Right lobe of liver (tissue), 6 donors: ENCODE data around the gene KIF5C. TPM values are rescaled to one million over a fixed set of nuclear protein-coding genes. Genes with fewer than 3 reads are reported as not detected.

Experiments
- ATAC-seq, 4 donors: fragments of 200-7000 bp; cut with Tn5 transposase; one replicate each; pipeline ENCODE4 v1.9.1; 2020; ENCODE audit warnings: mild to moderate bottlenecking in 4 of 4, moderate library complexity in 4 of 4
- DNase-seq, 3 donors: peaks; one replicate each; pipeline ENCODE4 v3.0.0-alpha.2; 2020
- H3K27ac ChIP-seq, 3 donors: fragments of 200-600 bp; one replicate each; pipeline ENCODE4 v1.8.0; 2022
- H3K27me3 ChIP-seq, 2 donors: fragments of 200-600 bp; one replicate each; pipeline ENCODE4 v1.8.0; 2022
- H3K36me3 ChIP-seq, 4 donors: fragments of 200-600 bp; sonication (generic) in 1 of 4; one replicate each; pipeline versions ENCODE4 v1.5.1 to v1.8.0; 2017 to 2022; ENCODE audit warnings: control low read depth in 1 of 4
- H3K4me1 ChIP-seq, 4 donors: fragments of 200-600 bp; sonication (generic) in 1 of 4; one replicate each; pipeline versions ENCODE4 v1.5.1 to v1.8.0; 2017 to 2022; ENCODE audit warnings: control low read depth in 1 of 4
- H3K4me3 ChIP-seq, 3 donors: fragments of 200-600 bp; one replicate each; pipeline ENCODE4 v1.8.0; 2022
- H3K9me3 ChIP-seq, 4 donors: fragments of 200-600 bp; sonication (generic) in 1 of 4; one replicate each; pipeline versions ENCODE4 v1.5.1 to v1.8.0; 2017 to 2022; ENCODE audit warnings: control low read depth in 1 of 4
- POLR2A ChIP-seq: fragments of 450-650 bp; IDR thresholded peaks from one replicate; pipeline ENCODE4 v1.6.1; 2017; ENCODE audit warnings: antibody characterized with exemption, mild to moderate bottlenecking
- WGBS: methylation state at CpG from one replicate; pipeline ENCODE4 v1.1.6; 2018; ENCODE audit warnings: low coverage, low lambda C conversion rate; ENCODE audit not compliant: insufficient coverage; ENCODE audit errors: missing lambda C conversion rate; 5-methylcytosine and 5-hydroxymethylcytosine counted together
- intact Hi-C, 2 donors: fragments of 100-400 bp; cut with DNase I; formaldehyde crosslinking; loops; one replicate each; pipeline versions ENCODE4 v1.11.2 to v1.14.1; 2022
- total RNA-seq, 6 experiments: library from RNA; depleted of rRNA in 2 of 6; stranded (reverse); fragments of >200 nt in 2 of 6; fragmentation: NEBNext Ultra II Directional in 3 of 6; extraction: Animal tissue kit (Norgen Biotek cat#: 25700) in 3 of 6; gene quantifications; one replicate each; pipeline versions ENCODE4 v1.1.0 to v1.2.4, GENCODE V29; 2016 to 2023
- TF ChIP-seq, protein P1 (sequence below), 4 donors: fragments of 200-600 bp in 3 of 4; fragments of 450-650 bp in 1 of 4; IDR thresholded peaks; one replicate each; pipeline versions ENCODE4 v1.5.1 to v1.8.0; 2016 to 2022; ENCODE audit warnings: antibody characterized with exemption in 4 of 4, mild to moderate bottlenecking in 2 of 4
- donor health status: DM: no; HTN: yes; CAD: no.
- donor health status: DM: no; HTN: no; CAD: no.
- donor health status: DM: no; HTN: no; CAD: no.
- donor health status: DM: no; HTN: yes; CAD: no.
- donor health status: DM: no; HTN: yes; CAD: no.

The KIF5C gene
- total RNA-seq, 6 experiments from 2014 or later = 0.07 to 1.1 (median 0.34) TPM

- no peaks in the 10 kb centered on the region for H3K4me1 ChIP-seq
- no peaks in the 10 kb centered on the region for H3K36me3 ChIP-seq
- ATAC-seq (peak; percentile 30 to 48 (median 40)), DNase-seq (no peak)
- H3K27me3 ChIP-seq = no peaks in the 10 kb centered on the region
- H3K9me3 ChIP-seq = no peaks in the 10 kb centered on the region
- TF ChIP-seq, protein P1, sequence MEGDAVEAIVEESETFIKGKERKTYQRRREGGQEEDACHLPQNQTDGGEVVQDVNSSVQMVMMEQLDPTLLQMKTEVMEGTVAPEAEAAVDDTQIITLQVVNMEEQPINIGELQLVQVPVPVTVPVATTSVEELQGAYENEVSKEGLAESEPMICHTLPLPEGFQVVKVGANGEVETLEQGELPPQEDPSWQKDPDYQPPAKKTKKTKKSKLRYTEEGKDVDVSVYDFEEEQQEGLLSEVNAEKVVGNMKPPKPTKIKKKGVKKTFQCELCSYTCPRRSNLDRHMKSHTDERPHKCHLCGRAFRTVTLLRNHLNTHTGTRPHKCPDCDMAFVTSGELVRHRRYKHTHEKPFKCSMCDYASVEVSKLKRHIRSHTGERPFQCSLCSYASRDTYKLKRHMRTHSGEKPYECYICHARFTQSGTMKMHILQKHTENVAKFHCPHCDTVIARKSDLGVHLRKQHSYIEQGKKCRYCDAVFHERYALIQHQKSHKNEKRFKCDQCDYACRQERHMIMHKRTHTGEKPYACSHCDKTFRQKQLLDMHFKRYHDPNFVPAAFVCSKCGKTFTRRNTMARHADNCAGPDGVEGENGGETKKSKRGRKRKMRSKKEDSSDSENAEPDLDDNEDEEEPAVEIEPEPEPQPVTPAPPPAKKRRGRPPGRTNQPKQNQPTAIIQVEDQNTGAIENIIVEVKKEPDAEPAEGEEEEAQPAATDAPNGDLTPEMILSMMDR (IDR thresholded peaks at IDR 0.05) = peak in 1 of 4 donors; percentile 1
- no peak for TF ChIP-seq POLR2A
- no peak overlapping the region for H3K4me3 ChIP-seq
- H3K27ac ChIP-seq = no peak overlapping the region
- 66% methylated on average over 7 of the region's 11 CpGs for WGBS
- intact Hi-C loops = no loop called here
Observed at GRCh38 chr2:148926981-148927401, 52.0 kb downstream of the KIF5C start.

GRCh38 chr2:148928395-148928794 lies 53.4 kb downstream of the KIF5C start:
- no peak for DNase-seq
- Histone ChIP-seq H3K27ac (no peak overlapping the region), H3K4me1 (no peaks in the 10 kb centered on the region), H3K9me3 (no peaks in the 10 kb centered on the region), H3K4me3 (no peak overlapping the region), H3K27me3 (no peaks in the 10 kb centered on the region), H3K36me3 (no peaks in the 10 kb centered on the region)
- WGBS = 49% methylated on average over 2 of the region's 3 CpGs
- intact Hi-C loops = no loop called here
- ATAC-seq = no peak
- TF ChIP-seq, protein P1 (IDR thresholded peaks at IDR 0.05) = no peak
- TF ChIP-seq POLR2A = no peak

GRCh38 chr2:148930046-148930775 lies 55.2 kb downstream of the KIF5C start:
- no peak for ATAC-seq
- no peaks in the 10 kb centered on the region for H3K36me3 ChIP-seq
- WGBS = 78% methylated on average over 9 of the region's 9 CpGs

GRCh38 chr2:148932536-148932935 lies 57.5 kb downstream of the KIF5C start:
- Histone ChIP-seq H3K4me3 (no peak overlapping the region), H3K9me3 (no peaks in the 10 kb centered on the region), H3K4me1 (no peaks in the 10 kb centered on the region), H3K27me3 (no peaks in the 10 kb centered on the region), H3K36me3 (no peaks in the 10 kb centered on the region), H3K27ac (no peak overlapping the region)
- whole genome bisulfite sequencing = 60% methylated on average over 5 of the region's 7 CpGs
- TF ChIP-seq, protein P1 (IDR thresholded peaks at IDR 0.05) = no peak
- no peak for TF ChIP-seq POLR2A
- no peak for DNase-seq
- intact Hi-C loops = no loop called here
- ATAC-seq = no peak

More at GRCh38 chr2:148930046-148930775, 55.2 kb downstream of the KIF5C start:
- DNase-seq = no peak
- no peak overlapping the region for H3K27ac ChIP-seq
- no peaks in the 10 kb centered on the region for H3K9me3 ChIP-seq
- H3K4me3 ChIP-seq = no peak overlapping the region
- no peaks in the 10 kb centered on the region for H3K27me3 ChIP-seq
- intact Hi-C loops = no loop called here
- TF ChIP-seq POLR2A = no peak
- TF ChIP-seq, protein P1 (IDR thresholded peaks at IDR 0.05) = no peak
- H3K4me1 ChIP-seq = no peaks in the 10 kb centered on the region
